BLaER1 (cell line): ENCODE data around the gene TJP3.

Experiments
- H3K27ac ChIP-seq: shearing (Covaris generic); formaldehyde crosslinking; 2 replicates; pipeline ENCODE4 v1.8.1; 2022
- H3K27me3 ChIP-seq: shearing (Covaris generic); formaldehyde crosslinking; 2 replicates; pipeline ENCODE4 v1.8.1; 2022
- H3K36me3 ChIP-seq: shearing (Covaris generic); formaldehyde crosslinking; 2 replicates; pipeline ENCODE4 v1.8.1; 2022
- H3K4me1 ChIP-seq: shearing (Covaris generic); formaldehyde crosslinking; 2 replicates; pipeline ENCODE4 v1.8.1; 2022
- H3K4me2 ChIP-seq: shearing (Covaris generic); formaldehyde crosslinking; 2 replicates; pipeline ENCODE4 v1.8.1; 2022
- H3K4me3 ChIP-seq: shearing (Covaris generic); formaldehyde crosslinking; 2 replicates; pipeline ENCODE4 v1.8.1; 2022
- H3K9ac ChIP-seq: shearing (Covaris generic); formaldehyde crosslinking; 2 replicates; pipeline ENCODE4 v1.8.1; 2022
- H3K9me3 ChIP-seq: shearing (Covaris generic); formaldehyde crosslinking; 2 replicates; pipeline ENCODE4 v1.8.1; 2022
- H4K20me1 ChIP-seq: shearing (Covaris generic); formaldehyde crosslinking; 2 replicates; pipeline ENCODE4 v1.8.1; 2022
- Cebpa-rat ChIP-seq: shearing (Covaris generic); IDR thresholded peaks from 2 replicates; pipeline ENCODE4 v1.8.1; 2022

Gene TJP3

GRCh38 chr19:3682286-3682685 is 25.9 kb upstream of the TJP3 start:
- H3K36me3 ChIP-seq, result peaks cover 3% of the 10 kb centered on the region; the same call in 1 of the 2 replicates
- H3K4me2 ChIP-seq, result no peak overlapping the region
- peaks cover 5% of the 10 kb centered on the region; the same call in 1 of the 2 replicates for H3K9me3 ChIP-seq
- H4K20me1 ChIP-seq, result peaks cover 82% of the 10 kb centered on the region
- H3K27me3 ChIP-seq, result no peaks in the 10 kb centered on the region
- no peak for TF ChIP-seq Cebpa-rat
- H3K4me1 ChIP-seq, result peaks cover 59% of the 10 kb centered on the region
- H3K4me3 ChIP-seq, result no peak overlapping the region
- no peak overlapping the region for H3K27ac ChIP-seq
- no peak overlapping the region for H3K9ac ChIP-seq

- Histone ChIP-seq H3K36me3 (peaks cover 3% of the 10 kb centered on the region; the same call in 1 of the 2 replicates), H3K9me3 (peaks cover 5% of the 10 kb centered on the region; the same call in 1 of the 2 replicates), H3K4me2 (peak overlapping the region; percentile 78), H3K4me3 (no peak overlapping the region), H3K4me1 (peaks cover 65% of the 10 kb centered on the region), H3K27me3 (no peaks in the 10 kb centered on the region), H3K27ac (0 out of 2 replicates have a peak overlapping the region, but pooled peaks have one; percentile 44), H3K9ac (no peak overlapping the region), H4K20me1 (peaks cover 87% of the 10 kb centered on the region)
- no peak for TF ChIP-seq Cebpa-rat
Measured at GRCh38 chr19:3682741-3683404, 25.3 kb upstream of the TJP3 start.

GRCh38 chr19:3683405-3684053 is 24.7 kb upstream of the TJP3 start:
- H4K20me1 ChIP-seq, result peaks cover 93% of the 10 kb centered on the region

GRCh38 chr19:3684054-3684816 is 23.9 kb upstream of the TJP3 start:
- no peak for TF ChIP-seq Cebpa-rat
- peak overlapping the region; percentile 78 for H3K4me2 ChIP-seq
- H3K4me3 ChIP-seq, result no peak overlapping the region
- H3K27ac ChIP-seq, result peak overlapping the region; percentile 24; the same call in 1 of the 2 replicates
- no peaks in the 10 kb centered on the region for H3K27me3 ChIP-seq
- H3K9ac ChIP-seq, result no peak overlapping the region
- peaks cover 3% of the 10 kb centered on the region; the same call in 1 of the 2 replicates for H3K36me3 ChIP-seq
- H3K4me1 ChIP-seq, result peaks cover 75% of the 10 kb centered on the region
- peaks cover 5% of the 10 kb centered on the region; the same call in 1 of the 2 replicates for H3K9me3 ChIP-seq
- peaks cover 93% of the 10 kb centered on the region for H4K20me1 ChIP-seq

More at GRCh38 chr19:3683405-3684053, 24.7 kb upstream of the TJP3 start:
- H3K4me1 ChIP-seq, result peaks cover 72% of the 10 kb centered on the region
- peaks cover 5% of the 10 kb centered on the region; the same call in 1 of the 2 replicates for H3K9me3 ChIP-seq
- peak overlapping the region; percentile 8; the same call in 1 of the 2 replicates for H3K9ac ChIP-seq
- H3K4me2 ChIP-seq, result peak overlapping the region; percentile 78
- no peak for TF ChIP-seq Cebpa-rat
- H3K27me3 ChIP-seq, result no peaks in the 10 kb centered on the region
- peaks cover 3% of the 10 kb centered on the region; the same call in 1 of the 2 replicates for H3K36me3 ChIP-seq
- H3K4me3 ChIP-seq, result peak overlapping the region; percentile 14; the same call in 1 of the 2 replicates
- peak overlapping the region; percentile 44; the same call in 1 of the 2 replicates for H3K27ac ChIP-seq

GRCh38 chr19:3684817-3685410 is 23.3 kb upstream of the TJP3 start:
- Histone ChIP-seq H3K4me3 (no peak overlapping the region), H3K27ac (peak overlapping the region; percentile 24; the same call in 1 of the 2 replicates), H3K9me3 (peaks cover 5% of the 10 kb centered on the region; the same call in 1 of the 2 replicates), H3K4me1 (peaks cover 75% of the 10 kb centered on the region), H3K9ac (no peak overlapping the region), H3K4me2 (peak overlapping the region; percentile 78), H3K27me3 (no peaks in the 10 kb centered on the region), H3K36me3 (peaks cover 3% of the 10 kb centered on the region; the same call in 1 of the 2 replicates), H4K20me1 (peaks cover 93% of the 10 kb centered on the region)
- TF ChIP-seq Cebpa-rat, result no peak

- Histone ChIP-seq H3K4me1 (peaks cover 93% of the 10 kb centered on the region), H3K27ac (no peak overlapping the region), H3K27me3 (no peaks in the 10 kb centered on the region), H3K9me3 (peaks cover 5% of the 10 kb centered on the region; the same call in 1 of the 2 replicates), H3K4me2 (peak overlapping the region; percentile 99), H3K9ac (no peak overlapping the region), H3K4me3 (peak overlapping the region; percentile 60; the same call in 1 of the 2 replicates), H3K36me3 (0 out of 2 replicates have a peak, but pooled peaks cover 3% of the 10 kb centered on the region), H4K20me1 (peaks cover 93% of the 10 kb centered on the region)
- TF ChIP-seq Cebpa-rat, result no peak
Measured at GRCh38 chr19:3687393-3687773, 20.8 kb upstream of the TJP3 start.

GRCh38 chr19:3687774-3688706 is 20.1 kb upstream of the TJP3 start:
- Histone ChIP-seq H3K4me1 (peaks cover 92% of the 10 kb centered on the region), H3K27ac (peak overlapping the region; percentile 68), H3K4me3 (peak overlapping the region; percentile 60), H3K36me3 (0 out of 2 replicates have a peak, but pooled peaks cover 3% of the 10 kb centered on the region), H3K9ac (peak overlapping the region; percentile 66), H3K27me3 (no peaks in the 10 kb centered on the region), H3K9me3 (peaks cover 5% of the 10 kb centered on the region; the same call in 1 of the 2 replicates), H4K20me1 (peaks cover 94% of the 10 kb centered on the region), H3K4me2 (peak overlapping the region; percentile 99)
- no peak for TF ChIP-seq Cebpa-rat

- peaks cover 82% of the 10 kb centered on the region for H3K4me1 ChIP-seq
- H3K27me3 ChIP-seq, result no peaks in the 10 kb centered on the region
- no peak for TF ChIP-seq Cebpa-rat
- no peak overlapping the region for H3K27ac ChIP-seq
- H3K9me3 ChIP-seq, result no peaks in the 10 kb centered on the region
- H3K4me2 ChIP-seq, result peak overlapping the region; percentile 99
- no peak overlapping the region for H3K9ac ChIP-seq
- no peak overlapping the region for H3K4me3 ChIP-seq
- H3K36me3 ChIP-seq, result peaks cover 16% of the 10 kb centered on the region
- peaks cover 99% of the 10 kb centered on the region for H4K20me1 ChIP-seq
Measured at GRCh38 chr19:3690551-3691371, 17.4 kb upstream of the TJP3 start.
